Measurements from ENCODE around the gene RRAS. TPM values are rescaled to one million over a fixed set of nuclear protein-coding genes. Genes with fewer than 3 reads are reported as not detected.

RRAS gene
- total RNA-seq, 1 experiment from 2014 or later: 55.9 TPM

DNA sequence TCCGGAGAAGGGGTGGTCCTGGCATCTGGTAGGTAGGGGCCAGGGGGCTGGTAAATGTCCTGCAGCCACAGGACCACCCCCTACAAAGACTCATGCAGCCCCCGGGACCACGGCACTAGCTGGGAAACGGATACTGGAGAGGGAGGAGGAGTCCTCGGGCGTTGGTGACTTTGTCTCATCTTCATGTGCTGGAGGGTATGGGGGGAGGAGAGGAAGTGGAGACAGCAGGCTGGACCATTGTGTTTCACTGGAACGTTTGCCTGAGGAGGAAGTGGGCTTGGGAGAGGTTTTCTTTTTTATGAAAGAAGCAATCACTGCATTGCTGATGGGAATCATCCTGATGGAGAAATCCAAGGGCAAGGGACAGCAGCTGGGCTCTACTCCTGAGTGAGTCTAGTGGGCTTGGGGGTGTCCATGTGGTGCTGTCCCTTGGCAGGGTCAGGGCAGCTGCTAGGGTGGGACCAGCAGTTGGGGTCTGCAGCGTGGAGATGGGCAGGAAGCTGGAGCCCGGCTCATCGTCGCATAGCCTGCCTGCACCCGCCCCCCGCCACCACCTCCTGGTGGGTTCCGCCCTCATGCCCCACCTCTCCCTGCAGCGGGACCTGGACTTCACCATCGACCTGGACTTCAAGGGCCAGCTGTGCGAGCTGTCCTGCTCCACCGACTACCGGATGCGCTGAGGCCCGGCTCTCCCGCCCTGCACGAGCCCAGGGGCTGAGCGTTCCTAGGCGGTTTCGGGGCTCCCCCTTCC is 47.8 kb upstream of the RRAS start:
- no TSS peak for BruUV-seq (replicated peaks)
- intact Hi-C loops (cut with micrococcal nuclease): no loop called here
- no peak overlapping the region for H2AFZ ChIP-seq (ENCODE audit: low read depth, low read length, poor library complexity, severe bottlenecking)
- TF ChIP-seq YY1 (IDR thresholded peaks at IDR 0.05; ENCODE audit: extremely low read depth, insufficient replicate concordance, low read depth, low read length) (no peak), POLR2AphosphoS5 (IDR thresholded peaks at IDR 0.05; ENCODE audit: low read depth, low read length) (peak; percentile 39; the same call in 1 of the 2 replicates)
- H3K27me3 ChIP-seq (ENCODE audit: insufficient read depth, low read length): no peaks in the 10 kb centered on the region
- H3K27ac ChIP-seq (ENCODE audit: low read depth, low read length): no peak overlapping the region
- H3K4me1 ChIP-seq (ENCODE audit: control insufficient read depth in 1 of 2, insufficient read depth in 2 of 2, low read length in 2 of 2): peaks cover 0 to 26% of the 10 kb centered on the region in 2 experiments; a peak in 2 of 4 replicates
- H3K79me2 ChIP-seq (ENCODE audit: insufficient read depth, low read length): peaks cover 31% of the 10 kb centered on the region
- H4K20me1 ChIP-seq (ENCODE audit: insufficient read depth): peaks cover 8% of the 10 kb centered on the region; the same call in 1 of the 2 replicates
- ATAC-seq (no peak), DNase-seq (ENCODE audit: low read depth, low spot score) (no peak)
- no peaks in the 10 kb centered on the region for H3K9me3 ChIP-seq (ENCODE audit: control insufficient read depth in 1 of 2, insufficient read depth in 1 of 2, low read depth in 1 of 2, low read length in 2 of 2)
- CTCF ChIA-PET: no interaction called here
- peaks cover 30 to 40% of the 10 kb centered on the region in 2 experiments for H3K36me3 ChIP-seq (ENCODE audit: control insufficient read depth in 1 of 2, insufficient read depth in 2 of 2, low read length in 2 of 2)
- RAD21 ChIA-PET (ENCODE audit: low non-redundant PET in 1 of 2, low total read pairs in 2 of 2, uncharacterized antibody in 2 of 2, unreplicated experiment in 2 of 2): interaction anchor here in 1 of 2 experiments (0.6 kb wide), 1 partner anchor 10 kb away, joined by 3 read pairs; no protein-coding TSS in a partner anchor
- POLR2A ChIA-PET: interaction anchor here (1.0 kb wide), 1 partner anchor 30 kb away, joined by 3 read pairs; no protein-coding TSS in a partner anchor
- no peak overlapping the region for H3K9ac ChIP-seq (ENCODE audit: low read length)
- H3K4me2 ChIP-seq (ENCODE audit: low read length): no peak overlapping the region
- no peaks in the 10 kb centered on the region for H3K9me2 ChIP-seq (ENCODE audit: insufficient read depth)
- no peak overlapping the region for H3K4me3 ChIP-seq (replicated peaks in 1 of 2; ENCODE audit: low read depth in 1 of 2, low read length in 2 of 2)

DNA sequence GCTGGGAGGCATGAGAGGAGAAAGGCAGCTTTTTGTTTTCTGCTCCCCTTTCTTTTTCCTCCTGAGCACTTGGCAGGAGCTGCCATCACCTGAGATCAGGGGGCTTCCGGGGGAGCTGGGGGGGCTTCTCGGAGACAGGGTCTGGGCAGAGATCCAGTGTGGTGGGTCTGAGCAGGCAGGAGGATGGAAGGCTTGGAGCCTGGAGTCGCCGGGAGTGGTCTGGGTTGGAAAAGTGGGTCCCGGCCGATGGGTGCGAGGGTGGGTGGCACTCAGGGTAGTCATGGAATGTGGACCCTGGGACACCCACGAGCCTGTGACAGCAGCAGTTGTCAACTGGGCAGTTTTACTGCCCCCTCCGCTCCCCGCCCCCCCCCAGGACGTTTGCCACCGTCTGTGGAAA is 47.2 kb upstream of the RRAS start:
- POLR2A ChIA-PET: interaction anchor here (1.0 kb wide), 1 partner anchor 31 kb away, joined by 3 read pairs; no protein-coding TSS in a partner anchor
- intact Hi-C loops (cut with micrococcal nuclease): no loop called here
- no TSS peak for BruUV-seq (replicated peaks)

More for the DNA sequence above, 47.2 kb upstream of the RRAS start:
- Histone ChIP-seq H3K4me3 (replicated peaks in 1 of 2; ENCODE audit: low read depth in 1 of 2, low read length in 2 of 2) (no peak overlapping the region), H3K36me3 (ENCODE audit: control insufficient read depth in 1 of 2, insufficient read depth in 2 of 2, low read length in 2 of 2) (peaks cover 35 to 46% of the 10 kb centered on the region in 2 experiments), H3K9ac (ENCODE audit: low read length) (no peak overlapping the region), H4K20me1 (ENCODE audit: insufficient read depth) (peaks cover 13% of the 10 kb centered on the region; the same call in 1 of the 2 replicates), H3K9me3 (ENCODE audit: control insufficient read depth in 1 of 2, insufficient read depth in 1 of 2, low read depth in 1 of 2, low read length in 2 of 2) (no peaks in the 10 kb centered on the region), H3K9me2 (ENCODE audit: insufficient read depth) (no peaks in the 10 kb centered on the region), H3K4me1 (ENCODE audit: control insufficient read depth in 1 of 2, insufficient read depth in 2 of 2, low read length in 2 of 2) (peaks cover 0 to 26% of the 10 kb centered on the region in 2 experiments; a peak in 2 of 4 replicates), H3K4me2 (ENCODE audit: low read length) (no peak overlapping the region), H3K27me3 (ENCODE audit: insufficient read depth, low read length) (no peaks in the 10 kb centered on the region), H3K79me2 (ENCODE audit: insufficient read depth, low read length) (peaks cover 37% of the 10 kb centered on the region), H2AFZ (ENCODE audit: low read depth, low read length, poor library complexity, severe bottlenecking) (no peak overlapping the region), H3K27ac (ENCODE audit: low read depth, low read length) (no peak overlapping the region)
- ATAC-seq (no peak), DNase-seq (ENCODE audit: low read depth, low spot score) (no peak)
- ChIA-PET CTCF (interaction anchor here (0.9 kb wide), 1 partner anchor 11 kb away, joined by 3 read pairs; no protein-coding TSS in a partner anchor), RAD21 (ENCODE audit: low non-redundant PET in 1 of 2, low total read pairs in 2 of 2, uncharacterized antibody in 2 of 2, unreplicated experiment in 2 of 2) (no interaction called here)
- TF ChIP-seq, protein P1, sequence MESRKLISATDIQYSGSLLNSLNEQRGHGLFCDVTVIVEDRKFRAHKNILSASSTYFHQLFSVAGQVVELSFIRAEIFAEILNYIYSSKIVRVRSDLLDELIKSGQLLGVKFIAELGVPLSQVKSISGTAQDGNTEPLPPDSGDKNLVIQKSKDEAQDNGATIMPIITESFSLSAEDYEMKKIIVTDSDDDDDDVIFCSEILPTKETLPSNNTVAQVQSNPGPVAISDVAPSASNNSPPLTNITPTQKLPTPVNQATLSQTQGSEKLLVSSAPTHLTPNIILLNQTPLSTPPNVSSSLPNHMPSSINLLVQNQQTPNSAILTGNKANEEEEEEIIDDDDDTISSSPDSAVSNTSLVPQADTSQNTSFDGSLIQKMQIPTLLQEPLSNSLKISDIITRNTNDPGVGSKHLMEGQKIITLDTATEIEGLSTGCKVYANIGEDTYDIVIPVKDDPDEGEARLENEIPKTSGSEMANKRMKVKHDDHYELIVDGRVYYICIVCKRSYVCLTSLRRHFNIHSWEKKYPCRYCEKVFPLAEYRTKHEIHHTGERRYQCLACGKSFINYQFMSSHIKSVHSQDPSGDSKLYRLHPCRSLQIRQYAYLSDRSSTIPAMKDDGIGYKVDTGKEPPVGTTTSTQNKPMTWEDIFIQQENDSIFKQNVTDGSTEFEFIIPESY (IDR thresholded peaks at IDR 0.05; ENCODE audit: extremely low read depth, insufficient replicate concordance, low read length): no peak
- TF ChIP-seq CEBPB (IDR thresholded peaks at IDR 0.05; ENCODE audit: low read depth): no peak
- TF ChIP-seq ZNF274 (IDR thresholded peaks at IDR 0.05; ENCODE audit: low read depth, low read length): no peak
- TF ChIP-seq CBX3 (IDR thresholded peaks at IDR 0.05; ENCODE audit: low read depth): no peak
- no peak for TF ChIP-seq ZFX (IDR thresholded peaks at IDR 0.05)
- no peak for TF ChIP-seq SIN3A (IDR thresholded peaks at IDR 0.05; ENCODE audit: low read depth)
- TF ChIP-seq JUND (IDR thresholded peaks at IDR 0.05): no peak
- TF ChIP-seq, protein P2, sequence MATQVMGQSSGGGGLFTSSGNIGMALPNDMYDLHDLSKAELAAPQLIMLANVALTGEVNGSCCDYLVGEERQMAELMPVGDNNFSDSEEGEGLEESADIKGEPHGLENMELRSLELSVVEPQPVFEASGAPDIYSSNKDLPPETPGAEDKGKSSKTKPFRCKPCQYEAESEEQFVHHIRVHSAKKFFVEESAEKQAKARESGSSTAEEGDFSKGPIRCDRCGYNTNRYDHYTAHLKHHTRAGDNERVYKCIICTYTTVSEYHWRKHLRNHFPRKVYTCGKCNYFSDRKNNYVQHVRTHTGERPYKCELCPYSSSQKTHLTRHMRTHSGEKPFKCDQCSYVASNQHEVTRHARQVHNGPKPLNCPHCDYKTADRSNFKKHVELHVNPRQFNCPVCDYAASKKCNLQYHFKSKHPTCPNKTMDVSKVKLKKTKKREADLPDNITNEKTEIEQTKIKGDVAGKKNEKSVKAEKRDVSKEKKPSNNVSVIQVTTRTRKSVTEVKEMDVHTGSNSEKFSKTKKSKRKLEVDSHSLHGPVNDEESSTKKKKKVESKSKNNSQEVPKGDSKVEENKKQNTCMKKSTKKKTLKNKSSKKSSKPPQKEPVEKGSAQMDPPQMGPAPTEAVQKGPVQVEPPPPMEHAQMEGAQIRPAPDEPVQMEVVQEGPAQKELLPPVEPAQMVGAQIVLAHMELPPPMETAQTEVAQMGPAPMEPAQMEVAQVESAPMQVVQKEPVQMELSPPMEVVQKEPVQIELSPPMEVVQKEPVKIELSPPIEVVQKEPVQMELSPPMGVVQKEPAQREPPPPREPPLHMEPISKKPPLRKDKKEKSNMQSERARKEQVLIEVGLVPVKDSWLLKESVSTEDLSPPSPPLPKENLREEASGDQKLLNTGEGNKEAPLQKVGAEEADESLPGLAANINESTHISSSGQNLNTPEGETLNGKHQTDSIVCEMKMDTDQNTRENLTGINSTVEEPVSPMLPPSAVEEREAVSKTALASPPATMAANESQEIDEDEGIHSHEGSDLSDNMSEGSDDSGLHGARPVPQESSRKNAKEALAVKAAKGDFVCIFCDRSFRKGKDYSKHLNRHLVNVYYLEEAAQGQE (IDR thresholded peaks at IDR 0.05; ENCODE audit: low read depth): no peak
- TF ChIP-seq YY1 (IDR thresholded peaks at IDR 0.05; ENCODE audit: extremely low read depth, insufficient replicate concordance, low read depth, low read length): no peak

All from HCT116 (cell line).